ENCODE results near the gene VIL1. TPM values are rescaled to one million over a fixed set of nuclear protein-coding genes. Genes with fewer than 3 reads are reported as not detected.

Gene VIL1
- total and polyA plus RNA-seq, 4 donors: 0.06 to 0.77 (median 0.15) TPM

- H3K4me1 ChIP-seq (ENCODE audit: control insufficient read depth in 5 of 5, insufficient read depth in 5 of 5, low read length in 5 of 5): peaks cover 0 to 6% (median 0%) of the 10 kb centered on the region in 5 donors
- no peak for TF ChIP-seq CTCF (IDR thresholded peaks at IDR 0.05; ENCODE audit: control extremely low read depth, extremely low read depth)
- no peak overlapping the region for H3K4me3 ChIP-seq
- 68 to 86% methylated on average over 5 of the region's 5 CpGs for WGBS, 2 donors
- H3K27ac ChIP-seq (ENCODE audit: low read depth in 1 of 2, low read length in 1 of 2): no peak overlapping the region
- DNase-seq (no peak), ATAC-seq (ENCODE audit: insufficient read depth, low FRiP score) (no peak)
- no peaks in the 10 kb centered on the region for H3K27me3 ChIP-seq (ENCODE audit: control insufficient read depth in 3 of 3, insufficient read depth in 3 of 3, low read length in 2 of 3)
- H3K9ac ChIP-seq (ENCODE audit: insufficient read depth in 1 of 2, low read length in 2 of 2): no peak overlapping the region
- H3K9me3 ChIP-seq (ENCODE audit: control insufficient read depth in 4 of 4, insufficient read depth in 3 of 4, low read length in 3 of 4): no peaks in the 10 kb centered on the region
- no peaks in the 10 kb centered on the region for H3K36me3 ChIP-seq (ENCODE audit: control insufficient read depth in 4 of 4, insufficient read depth in 4 of 4, low read length in 4 of 4)
These were observed 18.1 kb downstream of the VIL1 start for GRCh38 chr2:218436992-218437391.

GRCh38 chr2:218437969-218438368 is 19.0 kb downstream of the VIL1 start:
- H3K9me3 ChIP-seq (ENCODE audit: control insufficient read depth in 4 of 4, insufficient read depth in 3 of 4, low read length in 3 of 4): no peaks in the 10 kb centered on the region
- no peak overlapping the region for H3K27ac ChIP-seq (ENCODE audit: low read depth in 1 of 2, low read length in 1 of 2)
- peaks cover 0 to 6% (median 0%) of the 10 kb centered on the region in 5 donors for H3K4me1 ChIP-seq (ENCODE audit: control insufficient read depth in 5 of 5, insufficient read depth in 5 of 5, low read length in 5 of 5)
- H3K4me3 ChIP-seq: no peak overlapping the region
- no peaks in the 10 kb centered on the region for H3K36me3 ChIP-seq (ENCODE audit: control insufficient read depth in 4 of 4, insufficient read depth in 4 of 4, low read length in 4 of 4)
- H3K9ac ChIP-seq (ENCODE audit: insufficient read depth in 1 of 2, low read length in 2 of 2): no peak overlapping the region
- no peak for TF ChIP-seq CTCF (IDR thresholded peaks at IDR 0.05; ENCODE audit: control extremely low read depth, extremely low read depth)
- H3K27me3 ChIP-seq (ENCODE audit: control insufficient read depth in 3 of 3, insufficient read depth in 3 of 3, low read length in 2 of 3): no peaks in the 10 kb centered on the region
- WGBS, 2 donors: 94 to 100% methylated on average over 1 of the region's 1 CpG
- ATAC-seq (ENCODE audit: insufficient read depth, low FRiP score) (no peak), DNase-seq (no peak)

- H3K27me3 ChIP-seq (ENCODE audit: control insufficient read depth in 3 of 3, insufficient read depth in 3 of 3, low read length in 2 of 3): no peaks in the 10 kb centered on the region
- H3K9me3 ChIP-seq (ENCODE audit: control insufficient read depth in 4 of 4, insufficient read depth in 3 of 4, low read length in 3 of 4): no peaks in the 10 kb centered on the region
- H3K27ac ChIP-seq (ENCODE audit: low read depth in 1 of 2, low read length in 1 of 2): no peak overlapping the region
- peak in 2 of 3 donors; percentile 28 to 38 for DNase-seq
- H3K4me1 ChIP-seq (ENCODE audit: control insufficient read depth in 5 of 5, insufficient read depth in 5 of 5, low read length in 5 of 5): peaks cover 0 to 6% (median 0%) of the 10 kb centered on the region in 5 donors
- no peak for ATAC-seq (ENCODE audit: insufficient read depth, low FRiP score)
- H3K36me3 ChIP-seq (ENCODE audit: control insufficient read depth in 4 of 4, insufficient read depth in 4 of 4, low read length in 4 of 4): no peaks in the 10 kb centered on the region
- no peak overlapping the region for H3K9ac ChIP-seq (ENCODE audit: insufficient read depth in 1 of 2, low read length in 2 of 2)
- H3K4me3 ChIP-seq: no peak overlapping the region
- TF ChIP-seq CTCF (IDR thresholded peaks at IDR 0.05; ENCODE audit: control extremely low read depth, extremely low read depth): no peak
- WGBS, 2 donors: 56 to 72% methylated on average over 4 of the region's 4 CpGs
These were observed 19.7 kb downstream of the VIL1 start for GRCh38 chr2:218438596-218438995.

GRCh38 chr2:218444692-218445357 is 25.9 kb downstream of the VIL1 start:
- Histone ChIP-seq H3K4me1 (ENCODE audit: control insufficient read depth in 5 of 5, insufficient read depth in 5 of 5, low read length in 5 of 5) (no peaks in the 10 kb centered on the region), H3K4me3 (no peak overlapping the region), H3K27ac (ENCODE audit: low read depth in 1 of 2, low read length in 1 of 2) (no peak overlapping the region), H3K27me3 (ENCODE audit: control insufficient read depth in 3 of 3, insufficient read depth in 3 of 3, low read length in 2 of 3) (no peaks in the 10 kb centered on the region), H3K9me3 (ENCODE audit: control insufficient read depth in 4 of 4, insufficient read depth in 3 of 4, low read length in 3 of 4) (no peaks in the 10 kb centered on the region), H3K36me3 (ENCODE audit: control insufficient read depth in 4 of 4, insufficient read depth in 4 of 4, low read length in 4 of 4) (peaks cover 7 to 10% (median 8%) of the 10 kb centered on the region in 4 donors), H3K9ac (ENCODE audit: insufficient read depth in 1 of 2, low read length in 2 of 2) (no peak overlapping the region)
- 94 to 99% methylated on average over 7 of the region's 7 CpGs for WGBS, 2 donors
- no peak for TF ChIP-seq CTCF (IDR thresholded peaks at IDR 0.05; ENCODE audit: control extremely low read depth, extremely low read depth)
- ATAC-seq (ENCODE audit: insufficient read depth, low FRiP score): no peak
- no peak for DNase-seq

All from lung (tissue), 12 donors.